Activated naive CD8-positive, alpha-beta T cell treated with anti-CD3 and anti-CD28 coated beads, Interleukin-2, amount 50 U/mL, for 16 hours (primary cell): ENCODE measurements around the gene FGF6.
"Not testable (repeated sequence)": the region's sequence is repeated elsewhere in the genome, so short reads cannot be mapped to it uniquely, and the experiment has no call there.

Experiments used
- DNase-seq: peaks from one replicate; pipeline ENCODE4 v3.0.0-alpha.2; 2020; ENCODE audit warnings: low read depth, low spot score

FGF6 gene, protein sequence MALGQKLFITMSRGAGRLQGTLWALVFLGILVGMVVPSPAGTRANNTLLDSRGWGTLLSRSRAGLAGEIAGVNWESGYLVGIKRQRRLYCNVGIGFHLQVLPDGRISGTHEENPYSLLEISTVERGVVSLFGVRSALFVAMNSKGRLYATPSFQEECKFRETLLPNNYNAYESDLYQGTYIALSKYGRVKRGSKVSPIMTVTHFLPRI

DNA sequence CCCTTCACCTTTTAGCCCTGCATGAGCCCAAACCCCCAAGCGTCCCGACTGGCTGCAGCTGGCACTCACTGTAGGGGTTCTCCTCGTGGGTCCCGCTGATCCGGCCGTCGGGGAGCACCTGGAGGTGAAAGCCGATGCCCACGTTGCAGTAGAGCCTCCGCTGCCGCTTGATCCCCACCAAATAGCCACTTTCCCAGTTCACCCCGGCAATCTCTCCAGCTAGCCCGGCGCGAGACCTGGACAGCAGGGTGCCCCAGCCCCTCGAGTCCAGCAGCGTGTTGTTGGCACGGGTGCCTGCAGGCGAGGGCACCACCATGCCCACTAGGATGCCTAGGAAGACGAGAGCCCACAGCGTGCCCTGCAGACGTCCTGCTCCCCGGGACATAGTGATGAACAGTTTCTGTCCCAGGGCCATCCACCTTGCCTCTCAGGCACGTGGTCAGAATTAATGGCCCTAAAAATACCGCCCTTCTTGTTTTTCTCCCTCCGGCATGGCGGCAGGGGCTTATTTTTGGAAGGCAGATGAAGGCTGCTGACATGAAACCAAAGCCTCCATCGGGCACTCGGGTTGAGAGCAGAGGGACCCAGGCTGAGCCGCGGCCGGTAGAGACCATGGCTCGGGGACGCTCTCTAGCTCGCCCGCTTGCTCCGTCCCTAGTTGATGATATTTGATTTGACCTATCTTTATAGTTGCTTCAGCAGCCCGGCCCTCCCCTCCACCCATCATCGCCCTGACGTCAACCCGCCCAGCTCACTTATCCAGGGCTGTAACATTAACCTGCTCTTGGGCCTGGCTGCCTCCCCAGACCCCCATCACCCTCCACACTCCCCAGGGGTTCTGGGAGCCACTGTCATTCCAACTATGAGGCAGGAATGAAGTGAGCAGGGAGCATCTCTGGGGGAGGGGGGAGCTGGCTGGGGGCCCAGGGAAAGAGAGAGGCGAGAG, at the start of gene FGF6:
TSS of gene FGF6 (minus strand) at position 660 of the 946 bp plus-strand sequence. CDS start at position 415, 245 bp downstream.
- DNase-seq, result no peak

GRCh38 chr12:4490973-4491372, 45.4 kb upstream of the FGF6 start:
- DNase-seq, result no peak

GRCh38 chr12:4489556-4489955, 43.9 kb upstream of the FGF6 start:
- no peak for DNase-seq

DNA sequence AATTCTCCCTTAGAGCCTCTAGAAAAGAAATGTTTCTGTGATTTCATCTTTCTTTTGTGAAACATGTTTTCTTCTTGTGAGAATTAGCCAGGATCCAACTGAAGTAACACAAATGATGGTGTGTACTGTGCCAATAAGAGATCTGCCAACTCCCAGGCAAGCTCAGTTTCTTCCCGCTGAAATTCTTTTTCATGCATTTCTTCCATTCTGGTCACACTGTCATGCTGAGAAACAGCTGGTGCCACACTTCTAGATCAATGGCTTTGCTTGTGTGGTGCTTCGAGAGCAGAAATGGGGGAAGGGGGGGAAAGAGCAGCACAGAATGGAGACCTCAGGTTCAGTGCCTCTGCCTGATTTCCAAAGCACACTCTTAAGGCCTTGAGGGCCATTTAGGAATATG, 41.4 kb upstream of the FGF6 start:
- DNase-seq, result no peak

- no peak for DNase-seq
Measured at GRCh38 chr12:4486049-4486699, 40.6 kb upstream of the FGF6 start.

GRCh38 chr12:4483885-4484823, 38.5 kb upstream of the FGF6 start:
- DNase-seq, result no peak

GRCh38 chr12:4482936-4483335, 37.3 kb upstream of the FGF6 start:
- no peak for DNase-seq

DNA sequence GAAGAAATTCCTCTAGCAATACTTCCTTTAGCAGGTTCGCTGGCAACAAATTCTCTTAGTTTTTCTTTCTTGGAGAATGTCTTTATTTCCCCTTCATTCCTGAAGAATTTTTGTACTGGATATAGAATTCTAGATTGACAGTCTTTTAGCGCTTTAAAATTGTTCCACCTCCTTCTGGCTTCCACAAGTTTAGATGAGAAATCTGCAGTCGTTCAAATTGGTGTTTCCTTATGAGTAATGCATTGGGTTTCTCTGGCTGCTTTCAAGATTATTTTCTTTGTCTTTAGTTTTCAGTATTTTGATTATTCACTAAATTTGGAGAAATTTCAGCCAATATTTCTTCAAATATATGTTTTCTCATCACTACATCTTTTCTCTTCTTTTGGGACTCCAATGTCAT, 33.3 kb upstream of the FGF6 start:
- no peak for DNase-seq

- DNase-seq, result no peak
Measured at GRCh38 chr12:4477129-4477528, 31.5 kb upstream of the FGF6 start.

DNA sequence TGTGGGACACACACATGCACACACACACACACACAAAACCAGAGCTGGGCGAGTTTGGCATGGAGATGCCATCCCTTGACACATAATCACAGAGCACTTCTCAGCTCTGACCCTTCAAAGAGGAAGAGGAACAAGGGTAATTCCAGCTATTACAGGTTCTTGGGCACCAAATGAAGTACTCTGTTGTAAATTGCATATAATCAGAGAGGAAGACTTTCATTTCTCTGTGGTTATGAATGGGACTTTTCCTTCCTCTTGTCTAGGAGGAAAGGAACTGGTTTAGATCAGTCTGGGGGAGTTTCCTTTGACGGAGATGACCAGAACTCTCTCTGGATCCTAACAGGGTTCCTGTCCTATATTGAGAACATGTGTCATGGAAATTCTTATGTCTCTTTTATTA, 26.4 kb upstream of the FGF6 start:
- DNase-seq, result no peak

DNA sequence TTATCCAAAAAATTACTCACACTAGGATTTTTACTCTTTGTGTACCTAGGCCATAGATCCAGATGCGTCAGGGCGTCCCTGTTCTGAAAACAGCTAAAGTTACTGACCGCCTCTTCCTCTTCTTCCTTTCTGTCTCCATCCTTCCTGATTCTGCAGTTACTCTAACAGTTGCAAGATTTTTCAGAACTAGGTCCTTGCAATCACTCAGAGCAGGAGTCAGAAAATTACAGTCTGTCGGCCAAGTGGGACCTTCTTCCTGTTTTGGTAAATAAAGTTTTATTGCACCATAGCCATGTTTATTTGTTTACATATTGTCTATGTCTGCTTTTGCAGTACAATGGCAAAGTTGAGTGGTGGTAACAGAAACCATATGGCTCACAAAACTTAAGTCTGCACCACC, 25.6 kb upstream of the FGF6 start:
- DNase-seq, result no peak

DNA sequence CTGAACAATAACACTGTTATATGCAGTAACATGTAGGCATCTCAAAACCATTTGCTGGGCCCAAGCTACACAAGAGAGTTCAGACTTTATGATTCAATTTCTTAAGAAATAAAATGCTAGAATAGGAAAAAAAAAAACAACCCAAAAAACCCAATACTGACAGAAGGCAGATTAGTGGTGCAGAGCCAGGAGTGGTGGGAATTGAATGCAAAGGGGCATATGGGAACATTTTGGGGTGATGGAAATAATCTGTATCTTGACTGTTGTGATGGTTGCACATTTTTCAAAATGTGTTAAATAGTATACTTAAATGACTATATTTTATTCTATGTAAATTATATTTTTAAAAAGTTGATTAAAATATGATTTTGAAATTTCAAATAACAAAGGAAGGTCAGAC, 23.4 kb upstream of the FGF6 start:
- no peak for DNase-seq

DNA sequence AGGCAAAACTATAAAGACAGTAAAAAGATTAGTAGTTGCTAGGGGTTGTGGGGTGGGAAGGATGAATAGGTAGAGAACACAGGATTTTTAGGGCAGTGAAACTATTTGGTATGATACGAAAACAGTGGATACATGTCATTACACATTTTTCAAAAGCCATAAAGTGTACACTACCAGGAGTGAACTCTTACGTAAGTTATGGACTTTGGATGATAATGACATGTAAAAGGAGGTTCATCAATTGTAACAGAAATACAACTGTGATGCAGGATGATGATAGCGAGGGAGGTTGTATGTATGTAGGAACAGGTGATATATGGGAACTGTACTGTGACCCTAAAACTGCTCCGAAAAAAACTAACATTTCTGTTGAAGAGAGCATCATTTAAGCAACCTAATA, 15.1 kb upstream of the FGF6 start:
- DNase-seq, result no peak

GRCh38 chr12:4455849-4456248, 10.2 kb upstream of the FGF6 start:
- not testable (repeated sequence) for DNase-seq

DNA sequence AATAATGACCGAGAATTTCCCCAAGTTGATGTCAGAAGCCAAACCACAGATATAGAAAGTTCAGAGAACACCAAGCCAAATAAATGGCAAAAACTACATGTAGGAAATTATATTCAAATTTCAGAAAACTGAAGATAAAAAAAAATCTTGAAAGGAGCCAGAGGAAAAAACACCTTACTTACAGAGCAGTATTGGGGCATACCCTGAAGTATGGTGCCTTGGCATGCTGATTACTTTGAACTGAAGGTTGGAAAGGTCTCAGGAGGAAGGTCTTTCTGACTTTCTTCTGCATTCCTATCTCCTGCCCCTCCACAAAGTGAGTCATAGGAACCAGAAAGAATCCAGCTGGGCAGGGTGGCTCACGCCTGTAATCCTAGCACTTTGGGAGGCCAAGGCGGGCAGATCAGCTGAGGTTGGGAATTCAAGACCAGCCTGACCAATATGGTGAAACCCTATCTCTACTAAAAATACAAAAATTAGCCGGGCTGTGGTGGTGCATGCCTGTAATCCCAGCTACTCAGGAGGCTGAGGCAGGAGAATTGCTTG, 8.8 kb upstream of the FGF6 start:
- no peak for DNase-seq

DNA sequence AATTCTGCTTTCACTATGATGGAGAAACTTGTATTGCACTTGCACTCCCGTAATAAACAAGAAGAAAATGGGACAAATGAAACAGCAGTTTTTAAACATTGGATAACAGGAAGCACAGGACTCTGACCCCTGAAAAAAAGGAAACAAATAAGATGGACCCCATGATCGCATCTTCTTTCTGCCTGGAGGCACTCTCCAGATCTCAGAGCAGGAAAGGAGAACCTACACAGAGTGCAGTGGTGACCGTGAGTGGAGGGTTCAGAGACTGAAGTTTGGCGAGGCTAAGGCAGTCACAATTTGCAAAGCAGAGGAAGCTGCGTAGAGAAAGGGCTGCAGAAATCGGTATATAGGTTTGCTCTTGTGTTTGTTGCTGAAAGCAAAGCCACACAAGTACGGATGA, 6.1 kb upstream of the FGF6 start:
- no peak for DNase-seq

GRCh38 chr12:4450551-4451112, 5.0 kb upstream of the FGF6 start:
- DNase-seq, result no peak

DNA sequence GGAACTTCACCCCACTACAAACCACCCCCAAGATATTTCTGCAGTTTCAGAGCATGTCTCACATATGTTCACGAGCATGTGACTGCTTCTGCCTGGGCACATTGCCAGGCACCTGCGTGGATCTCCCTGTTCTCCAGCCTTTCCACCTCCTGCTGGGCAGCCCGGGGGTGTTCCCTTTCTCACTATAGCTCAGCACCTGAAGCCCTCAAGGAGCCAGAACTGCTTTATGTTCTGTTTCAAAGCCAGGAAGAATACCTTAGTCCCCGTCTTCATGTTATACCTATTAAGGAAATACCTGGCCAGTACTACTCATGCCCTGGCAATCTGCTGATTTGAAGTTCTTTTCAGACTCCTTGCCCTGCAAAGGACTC, 4.2 kb upstream of the FGF6 start:
- DNase-seq, result no peak

- DNase-seq, result no peak
Measured at GRCh38 chr12:4448943-4449850, 3.6 kb upstream of the FGF6 start.
